GM12878 (cell line): ENCODE measurements around the gene DDX56. TPM values are rescaled to one million over a fixed set of nuclear protein-coding genes. Genes with fewer than 3 reads are reported as not detected.

Source experiments
- ATAC-seq: fragments of 200-7000 bp; cut with Tn5 transposase; 3 replicates; pipeline ENCODE4 v1.9.1; 2020; ENCODE audit warnings: mild to moderate bottlenecking, moderate library complexity
- BruUV-seq: library from RNA; stranded (reverse); fragments of 400-500 nt; replicated peaks from 2 replicates; lab custom pipeline; 2021; lab: Mats Ljungman, UMichigan
- CTCF ChIA-PET: fragments of 300-600 bp; sonication (Branson Sonifier 250); formaldehyde crosslinking; extraction: SDS; loops from one replicate; lab custom pipeline; 2021; ENCODE audit warnings: inconsistent platforms; lab: Yijun Ruan, JAX
- POLR2A ChIA-PET: fragments of 350-600 bp; formaldehyde crosslinking; extraction: SDS; loops from one replicate; lab custom pipeline; 2021; ENCODE audit warnings: inconsistent platforms; lab: Charles Lee
- RAD21 ChIA-PET: fragments of 300-600 bp; sonication (Branson Sonifier 250); formaldehyde crosslinking; loops from one replicate; lab custom pipeline; 2023; ENCODE audit warnings: antibody characterized with exemption; ENCODE audit not compliant: unreplicated experiment; lab: Charles Lee
- SMC1A ChIA-PET: fragments of 300-600 bp; sonication (Branson Sonifier 250); formaldehyde crosslinking; loops from one replicate; lab custom pipeline; 2023; ENCODE audit not compliant: unreplicated experiment, uncharacterized antibody; lab: Charles Lee
- DNase-seq: peaks from one replicate; pipeline ENCODE4 v3.0.0-alpha.2; 2011; ENCODE audit warnings: low read depth, low spot score
- FAIRE-seq: peaks from 3 replicates; lab custom pipeline; 2011; peaks lifted over from hg19 to GRCh38; lab: Jason Lieb, UNC
- H2AFZ ChIP-seq: 2 replicates; pipeline ENCODE4 v1.6.0; 2011; ENCODE audit warnings: low read depth, low read length, control low read depth; ENCODE audit not compliant: control insufficient read depth
- H3K27ac ChIP-seq: 2 replicates; pipeline ENCODE4 v1.5.1; 2011; ENCODE audit warnings: control low read depth; ENCODE audit not compliant: control insufficient read depth, insufficient read depth
- H3K27me3 ChIP-seq, 2 experiments: replicated peaks in 1 of 2; 2 replicates each; pipeline versions ENCODE4 v1.6.0 to v1.6.1; 2011; ENCODE audit warnings: low read length in 1 of 2; ENCODE audit not compliant: control insufficient read depth in 2 of 2, insufficient read depth in 2 of 2
- H3K36me3 ChIP-seq, 2 experiments: 2 replicates each; pipeline ENCODE4 v1.5.1; 2011; ENCODE audit warnings: low read length in 1 of 2; ENCODE audit not compliant: control insufficient read depth in 2 of 2, insufficient read depth in 2 of 2
- H3K4me1 ChIP-seq: 2 replicates; pipeline ENCODE4 v1.6.1; 2011; ENCODE audit warnings: mild to moderate bottlenecking, low read length, moderate library complexity, mixed read lengths; ENCODE audit not compliant: control insufficient read depth, insufficient read depth
- H3K4me2 ChIP-seq: 2 replicates; pipeline ENCODE4 v1.6.0; 2011; ENCODE audit warnings: control low read depth; ENCODE audit not compliant: control insufficient read depth, insufficient read depth
- H3K4me3 ChIP-seq: fragments of 200-600 bp; sonication (generic); 2 replicates; pipeline ENCODE4 v1.5.1; 2016
- H3K79me2 ChIP-seq: 2 replicates; pipeline ENCODE4 v1.6.0; 2011; ENCODE audit warnings: low read length; ENCODE audit not compliant: control insufficient read depth, insufficient read depth
- H3K9ac ChIP-seq: 2 replicates; pipeline ENCODE4 v1.8.0; 2011; ENCODE audit warnings: low read length, control low read depth, mixed read lengths; ENCODE audit not compliant: control insufficient read depth, insufficient read depth
- H3K9me3 ChIP-seq: replicated peaks from 3 replicates; pipeline ENCODE4 v1.5.1; 2011; ENCODE audit warnings: mild to moderate bottlenecking, low read length; ENCODE audit not compliant: control insufficient read depth, insufficient read depth
- H4K20me1 ChIP-seq: 2 replicates; pipeline ENCODE4 v1.6.0; 2011; ENCODE audit not compliant: control insufficient read depth, insufficient read depth
- CREM ChIP-seq: IDR thresholded peaks from 2 replicates; pipeline ENCODE4 v1.6.1; 2014; ENCODE audit warnings: antibody characterized with exemption, low read depth
- ESRRA ChIP-seq: IDR thresholded peaks from 2 replicates; pipeline ENCODE4 v1.6.1; 2012; ENCODE audit warnings: mild to moderate bottlenecking, low read length, improper control_type of control experiment
- GABPA ChIP-seq: IDR thresholded peaks from 2 replicates; pipeline ENCODE4 v1.6.1; 2014; ENCODE audit warnings: antibody characterized with exemption, low read depth, mild to moderate bottlenecking, inconsistent platforms
- MEF2A ChIP-seq: IDR thresholded peaks from 2 replicates; pipeline ENCODE4 v1.6.1; 2011; ENCODE audit warnings: low read depth, mild to moderate bottlenecking, low read length, moderate library complexity; ENCODE audit not compliant: insufficient read depth
- NFYB ChIP-seq: IDR thresholded peaks from 2 replicates; pipeline ENCODE4 v1.6.1; 2011; ENCODE audit warnings: low read depth, mild to moderate bottlenecking, low read length, improper control_type of control experiment, moderate library complexity; ENCODE audit not compliant: insufficient read depth
- SREBF1 ChIP-seq: IDR thresholded peaks from 2 replicates; pipeline ENCODE4 v1.6.1; 2012; ENCODE audit warnings: mild to moderate bottlenecking, low read length
- WGBS: methylation state at CpG from one replicate; pipeline ENCODE4 v1.1.6; 2016; ENCODE audit warnings: low lambda C conversion rate; ENCODE audit not compliant: insufficient replicate concordance, insufficient coverage; ENCODE audit errors: missing lambda C conversion rate; 5-methylcytosine and 5-hydroxymethylcytosine counted together
- in situ Hi-C: fragments of 300-500 bp; cut with MboI; formaldehyde crosslinking; loops from 9 replicates; pipeline ENCODE4 v1.14.3; 2018; ENCODE audit warnings: mixed read lengths
- intact Hi-C: fragments of 100-400 bp; cut with micrococcal nuclease; formaldehyde crosslinking; loops from one replicate; pipeline ENCODE4 v1.14.2; 2022; ENCODE audit not compliant: unreplicated experiment
- polyA plus RNA-seq, 11 experiments: library from polyadenylated mRNA; depleted of rRNA in 4 of 11; unstranded in 6 of 11; stranded (reverse) in 5 of 11; fragments of >200 nt; fragmentation: Nextera tagmentation in 4 of 11; fragmentation: Illumina TruSeq in 1 of 11; extraction: Ambion mirVana in 4 of 11; extraction: Trizol in 1 of 11; gene quantifications; 1 replicate in 1 of 11; 2 replicates in 10 of 11; pipeline versions ENCODE4 v1.2.1 to v1.2.3, GENCODE V29; 2011 to 2016; ENCODE audit warnings: inconsistent platforms in 2 of 11, missing spikeins in 2 of 11, low read depth in 1 of 11
- total RNA-seq, 4 experiments: library from RNA; depleted of rRNA in 3 of 4; stranded (reverse); fragments of >200 nt in 3 of 4; fragmentation: Illumina TruSeq in 1 of 4; extraction: Trizol in 1 of 4; gene quantifications; 2 replicates each; pipeline versions ENCODE4 v1.2.1 to v1.2.3, GENCODE V29; 2013 to 2021
- TF ChIP-seq, protein P1 (sequence below): IDR thresholded peaks from 2 replicates; pipeline ENCODE4 v1.6.1; 2012; ENCODE audit warnings: improper control_type of control experiment, low read depth, low read length; ENCODE audit not compliant: insufficient replicate concordance
- TF ChIP-seq, protein P2 (sequence below): fragments of 450-650 bp; formaldehyde crosslinking; IDR thresholded peaks from 2 replicates; pipeline ENCODE4 v1.4.0; 2022; ENCODE audit warnings: mild to moderate bottlenecking, moderate library complexity

Gene DDX56
- total and polyA plus RNA-seq, 10 of the 15 experiments (the other 5 are each of a cell fraction or from before 2014, with no cell fraction given): 19.8 to 136 (median 81.3) TPM

DNA sequence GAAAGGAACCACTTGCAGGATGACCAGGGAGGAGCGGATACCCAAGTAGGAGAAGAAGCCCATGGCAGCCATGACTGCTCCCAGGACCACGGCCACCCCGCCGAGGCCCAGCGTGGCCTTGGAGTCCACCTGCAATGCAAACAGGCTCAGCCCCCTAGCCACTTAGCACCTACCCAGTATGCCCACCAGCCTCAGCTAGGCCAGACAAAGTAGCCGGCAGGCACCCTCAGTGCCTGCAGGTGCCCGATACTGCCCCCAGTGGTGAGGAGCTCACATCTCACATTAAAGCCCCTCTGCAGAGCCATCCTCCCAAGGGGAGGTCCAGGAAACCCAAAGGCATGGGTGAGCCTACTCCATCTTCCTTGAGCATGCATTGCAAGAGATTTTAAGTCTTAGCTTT, 39.2 kb downstream of the DDX56 start (continued):
- TF ChIP-seq, protein P1, sequence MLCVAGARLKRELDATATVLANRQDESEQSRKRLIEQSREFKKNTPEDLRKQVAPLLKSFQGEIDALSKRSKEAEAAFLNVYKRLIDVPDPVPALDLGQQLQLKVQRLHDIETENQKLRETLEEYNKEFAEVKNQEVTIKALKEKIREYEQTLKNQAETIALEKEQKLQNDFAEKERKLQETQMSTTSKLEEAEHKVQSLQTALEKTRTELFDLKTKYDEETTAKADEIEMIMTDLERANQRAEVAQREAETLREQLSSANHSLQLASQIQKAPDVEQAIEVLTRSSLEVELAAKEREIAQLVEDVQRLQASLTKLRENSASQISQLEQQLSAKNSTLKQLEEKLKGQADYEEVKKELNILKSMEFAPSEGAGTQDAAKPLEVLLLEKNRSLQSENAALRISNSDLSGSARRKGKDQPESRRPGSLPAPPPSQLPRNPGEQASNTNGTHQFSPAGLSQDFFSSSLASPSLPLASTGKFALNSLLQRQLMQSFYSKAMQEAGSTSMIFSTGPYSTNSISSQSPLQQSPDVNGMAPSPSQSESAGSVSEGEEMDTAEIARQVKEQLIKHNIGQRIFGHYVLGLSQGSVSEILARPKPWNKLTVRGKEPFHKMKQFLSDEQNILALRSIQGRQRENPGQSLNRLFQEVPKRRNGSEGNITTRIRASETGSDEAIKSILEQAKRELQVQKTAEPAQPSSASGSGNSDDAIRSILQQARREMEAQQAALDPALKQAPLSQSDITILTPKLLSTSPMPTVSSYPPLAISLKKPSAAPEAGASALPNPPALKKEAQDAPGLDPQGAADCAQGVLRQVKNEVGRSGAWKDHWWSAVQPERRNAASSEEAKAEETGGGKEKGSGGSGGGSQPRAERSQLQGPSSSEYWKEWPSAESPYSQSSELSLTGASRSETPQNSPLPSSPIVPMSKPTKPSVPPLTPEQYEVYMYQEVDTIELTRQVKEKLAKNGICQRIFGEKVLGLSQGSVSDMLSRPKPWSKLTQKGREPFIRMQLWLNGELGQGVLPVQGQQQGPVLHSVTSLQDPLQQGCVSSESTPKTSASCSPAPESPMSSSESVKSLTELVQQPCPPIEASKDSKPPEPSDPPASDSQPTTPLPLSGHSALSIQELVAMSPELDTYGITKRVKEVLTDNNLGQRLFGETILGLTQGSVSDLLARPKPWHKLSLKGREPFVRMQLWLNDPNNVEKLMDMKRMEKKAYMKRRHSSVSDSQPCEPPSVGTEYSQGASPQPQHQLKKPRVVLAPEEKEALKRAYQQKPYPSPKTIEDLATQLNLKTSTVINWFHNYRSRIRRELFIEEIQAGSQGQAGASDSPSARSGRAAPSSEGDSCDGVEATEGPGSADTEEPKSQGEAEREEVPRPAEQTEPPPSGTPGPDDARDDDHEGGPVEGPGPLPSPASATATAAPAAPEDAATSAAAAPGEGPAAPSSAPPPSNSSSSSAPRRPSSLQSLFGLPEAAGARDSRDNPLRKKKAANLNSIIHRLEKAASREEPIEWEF: no peak
- TF ChIP-seq CREM: no peak
- no peak for TF ChIP-seq SREBF1

DNA sequence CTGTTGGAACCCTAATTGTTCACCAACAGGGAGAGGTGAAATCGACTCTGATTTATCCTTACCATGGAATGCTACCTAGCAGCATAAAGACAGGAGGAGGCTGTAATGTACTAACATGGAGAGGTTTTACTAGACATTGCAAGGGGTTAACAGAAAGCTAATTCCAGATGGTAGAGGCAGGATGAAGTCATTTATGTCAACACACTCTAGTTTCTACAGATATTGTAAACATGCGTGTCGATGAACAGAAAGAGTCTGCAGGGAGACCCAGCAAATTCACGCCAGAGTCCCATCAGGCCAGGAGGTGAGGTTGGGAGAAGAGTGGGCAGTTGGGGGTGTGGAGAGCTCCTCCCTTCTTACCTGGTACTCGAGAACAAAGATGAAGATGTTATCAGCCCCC, 39.6 kb downstream of the DDX56 start:
- H4K20me1 ChIP-seq: no peaks in the 10 kb centered on the region
- in situ Hi-C loops (no loop called here), intact Hi-C loops (no loop called here)
- no peaks in the 10 kb centered on the region for H3K79me2 ChIP-seq
- no peak overlapping the region for H3K9ac ChIP-seq
- FAIRE-seq: no peak
- no peaks in the 10 kb centered on the region for H3K36me3 ChIP-seq
- TF ChIP-seq NFYB (no peak), GABPA (no peak), ESRRA (no peak), MEF2A (no peak)
- TF ChIP-seq, protein P2, sequence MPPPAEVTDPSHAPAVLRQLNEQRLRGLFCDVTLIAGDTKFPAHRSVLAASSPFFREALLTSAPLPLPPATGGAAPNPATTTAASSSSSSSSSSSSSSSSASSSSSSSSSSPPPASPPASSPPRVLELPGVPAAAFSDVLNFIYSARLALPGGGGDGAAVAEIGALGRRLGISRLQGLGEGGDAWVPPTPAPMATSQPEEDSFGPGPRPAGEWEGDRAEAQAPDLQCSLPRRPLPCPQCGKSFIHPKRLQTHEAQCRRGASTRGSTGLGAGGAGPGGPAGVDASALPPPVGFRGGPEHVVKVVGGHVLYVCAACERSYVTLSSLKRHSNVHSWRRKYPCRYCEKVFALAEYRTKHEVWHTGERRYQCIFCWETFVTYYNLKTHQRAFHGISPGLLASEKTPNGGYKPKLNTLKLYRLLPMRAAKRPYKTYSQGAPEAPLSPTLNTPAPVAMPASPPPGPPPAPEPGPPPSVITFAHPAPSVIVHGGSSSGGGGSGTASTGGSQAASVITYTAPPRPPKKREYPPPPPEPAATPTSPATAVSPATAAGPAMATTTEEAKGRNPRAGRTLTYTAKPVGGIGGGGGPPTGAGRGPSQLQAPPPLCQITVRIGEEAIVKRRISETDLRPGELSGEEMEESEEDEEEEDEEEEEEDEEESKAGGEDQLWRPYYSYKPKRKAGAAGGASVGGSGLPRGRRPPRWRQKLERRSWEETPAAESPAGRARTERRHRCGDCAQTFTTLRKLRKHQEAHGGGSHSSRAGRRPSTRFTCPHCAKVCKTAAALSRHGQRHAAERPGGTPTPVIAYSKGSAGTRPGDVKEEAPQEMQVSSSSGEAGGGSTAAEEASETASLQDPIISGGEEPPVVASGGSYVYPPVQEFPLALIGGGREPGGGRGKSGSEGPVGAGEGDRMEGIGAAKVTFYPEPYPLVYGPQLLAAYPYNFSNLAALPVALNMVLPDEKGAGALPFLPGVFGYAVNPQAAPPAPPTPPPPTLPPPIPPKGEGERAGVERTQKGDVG (CRISPR knock-in tag): no peak
- ChIA-PET RAD21 (interaction anchor here (1.0 kb wide), 1 partner anchor 286 kb away, joined by 3 read pairs; no protein-coding TSS in a partner anchor), CTCF (interaction anchor here (0.9 to 4.5 kb wide), 22 partner anchors 9 to 456 kb away, joined by 3 to 28 read pairs (median 5); no protein-coding TSS in a partner anchor), SMC1A (interaction anchor here (1.0 to 1.5 kb wide), 3 partner anchors 31 to 323 kb away, joined by 3 to 4 read pairs (median 3); no protein-coding TSS in a partner anchor), POLR2A (no interaction called here)
- BruUV-seq: no TSS peak
- H3K27ac ChIP-seq: no peak overlapping the region
- no peak overlapping the region for H3K4me3 ChIP-seq
- H2AFZ ChIP-seq: no peak overlapping the region
- 62% methylated on average over 5 of the region's 5 CpGs for WGBS
- no peak overlapping the region for H3K4me2 ChIP-seq
- H3K9me3 ChIP-seq: no peaks in the 10 kb centered on the region
- H3K4me1 ChIP-seq: no peaks in the 10 kb centered on the region
- no peak for DNase-seq
- ATAC-seq: no peak
- H3K27me3 ChIP-seq: no peaks in the 10 kb centered on the region
